Left colon (tissue), 2 donors: ENCODE measurements around the gene MPV17. TPM values are rescaled to one million over a fixed set of nuclear protein-coding genes. Genes with fewer than 3 reads are reported as not detected.
"Not testable (repeated sequence)": the region's sequence is repeated elsewhere in the genome, so short reads cannot be mapped to it uniquely, and the experiment has no call there.

ENCODE experiments used
- ATAC-seq: fragments of 200-7000 bp; cut with Tn5 transposase; one replicate; pipeline ENCODE4 v1.9.1; 2020; ENCODE audit warnings: mild to moderate bottlenecking, moderate library complexity
- DNase-seq, 2 donors: peaks; one replicate each; pipeline ENCODE4 v3.0.0-alpha.2; 2020
- intact Hi-C, 2 donors: fragments of 100-400 bp; cut with DNase I in 1 of 2; cut with micrococcal nuclease in 1 of 2; formaldehyde crosslinking; loops; one replicate each; pipeline versions ENCODE4 v1.11.2 to v1.14.0; 2022; cut with DNase I, micrococcal nuclease
- total RNA-seq, 2 donors: library from RNA; stranded (reverse); fragmentation: NEBNext Ultra II Directional; extraction: Animal tissue kit (Norgen Biotek cat#: 25700); gene quantifications; one replicate each; pipeline ENCODE4 v1.2.1, GENCODE V29; 2021
- donor health status: DM: no; HTN: no; CAD: no.
- donor health status: DM: yes; HTN: yes; CAD: no.

MPV17 gene
- total RNA-seq, 2 donors from 2014 or later: 26.6 to 32.4 TPM

DNA sequence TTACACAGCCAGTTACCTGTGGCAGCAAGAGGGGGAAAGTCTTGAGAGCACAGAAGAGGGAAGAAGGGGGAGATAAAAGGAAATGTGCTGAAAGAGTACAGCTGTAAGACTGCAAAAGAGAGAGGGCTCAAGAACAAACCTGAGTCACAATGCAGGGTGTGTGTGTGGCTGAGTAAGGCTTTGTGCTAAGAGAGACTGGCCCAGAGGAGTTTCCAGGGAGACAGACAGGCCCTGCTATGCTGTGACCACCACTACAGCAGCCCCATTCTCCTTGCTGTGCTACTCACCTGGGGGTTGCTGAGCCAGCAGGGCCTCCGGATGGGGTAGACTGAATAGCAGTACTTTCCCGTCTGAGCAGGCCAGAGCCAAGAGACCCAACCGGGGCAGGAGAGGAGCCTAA, 12.4 kb upstream of the MPV17 start:
- ATAC-seq (no peak), DNase-seq (no peak)
- intact Hi-C loops: no loop called here

DNA sequence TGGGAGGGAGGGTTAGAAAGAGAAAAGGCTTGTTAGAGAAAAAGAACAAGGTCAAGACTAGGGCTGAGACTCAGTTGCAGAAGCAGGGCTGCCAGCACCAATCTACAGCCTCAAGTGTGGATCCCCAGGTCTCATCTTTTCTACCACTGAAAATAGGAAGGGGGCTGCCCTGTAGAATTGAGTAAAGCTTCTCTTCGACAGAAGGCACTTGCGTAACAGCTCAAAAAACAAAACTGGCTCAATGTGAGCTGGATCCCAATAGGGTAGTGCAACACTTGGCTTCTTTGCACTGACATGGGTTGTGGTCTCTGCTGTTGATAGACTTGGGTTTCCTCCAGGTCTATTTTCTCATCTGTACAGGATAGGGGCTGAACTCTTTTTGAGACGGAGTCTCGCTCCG, 1.8 kb upstream of the MPV17 start:
- ATAC-seq (no peak), DNase-seq (no peak)
- intact Hi-C loops: no loop called here

DNA sequence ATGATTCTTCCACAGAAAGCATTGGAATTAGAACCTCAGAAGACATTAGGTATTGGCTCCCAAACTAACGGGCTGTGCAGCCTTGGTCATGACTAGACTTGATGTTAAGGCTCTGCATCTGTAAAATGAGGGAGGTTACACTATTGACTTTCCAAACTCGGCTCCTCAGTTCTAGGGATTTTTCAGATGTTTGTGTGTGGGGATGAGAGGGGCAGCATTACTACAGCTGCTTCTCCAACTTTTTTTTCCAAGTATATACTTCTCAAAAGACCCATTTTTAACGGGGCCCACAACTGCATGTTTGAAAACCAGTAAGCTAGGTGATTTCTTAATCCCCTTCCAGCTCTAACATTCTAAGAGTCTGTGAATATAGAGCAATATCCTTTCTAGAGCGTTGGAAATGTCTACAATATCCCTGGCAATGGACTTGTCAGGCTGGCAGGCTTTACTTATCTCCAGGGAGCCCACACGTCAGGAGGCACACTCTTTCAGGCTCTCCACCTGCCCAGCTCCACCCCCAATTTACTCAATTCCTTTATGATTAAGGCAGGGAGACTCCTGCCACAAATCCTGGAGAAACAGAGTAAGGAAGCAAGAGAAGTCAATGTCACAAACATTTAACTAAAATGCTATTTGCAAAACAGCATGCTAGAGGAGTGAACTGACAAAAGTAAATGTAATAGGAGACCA, 844 bp upstream of the MPV17 start:
- intact Hi-C loops: no loop called here
- no peak for DNase-seq
- ATAC-seq: peak; percentile 20

DNA sequence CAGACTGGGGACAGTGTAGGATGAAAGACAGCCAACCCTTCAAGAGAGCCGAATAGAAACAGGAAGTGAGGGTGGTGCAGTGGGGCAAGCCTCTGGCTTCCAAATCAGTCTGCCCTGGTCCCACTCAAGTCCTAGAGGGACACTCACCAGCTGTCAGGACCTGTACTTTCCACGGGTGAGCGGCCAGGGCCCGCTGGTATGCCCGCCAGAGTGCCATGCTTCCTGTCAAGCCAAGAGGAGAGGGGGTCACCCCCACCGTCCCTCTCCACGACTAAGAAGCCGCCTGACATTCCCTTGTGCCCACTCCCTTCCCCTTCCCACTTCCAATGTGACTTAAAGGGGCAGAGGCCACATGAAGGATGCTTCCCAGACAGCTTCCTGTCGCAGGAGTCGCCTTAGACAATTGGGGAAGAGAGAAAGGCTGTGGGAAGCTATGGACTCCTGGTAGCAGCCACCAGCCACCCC, 564 bp downstream of the MPV17 start:
- peak in 1 of 2 donors; percentile 28 for DNase-seq
- intact Hi-C loops: no loop called here
- peak; percentile 16 for ATAC-seq

DNA sequence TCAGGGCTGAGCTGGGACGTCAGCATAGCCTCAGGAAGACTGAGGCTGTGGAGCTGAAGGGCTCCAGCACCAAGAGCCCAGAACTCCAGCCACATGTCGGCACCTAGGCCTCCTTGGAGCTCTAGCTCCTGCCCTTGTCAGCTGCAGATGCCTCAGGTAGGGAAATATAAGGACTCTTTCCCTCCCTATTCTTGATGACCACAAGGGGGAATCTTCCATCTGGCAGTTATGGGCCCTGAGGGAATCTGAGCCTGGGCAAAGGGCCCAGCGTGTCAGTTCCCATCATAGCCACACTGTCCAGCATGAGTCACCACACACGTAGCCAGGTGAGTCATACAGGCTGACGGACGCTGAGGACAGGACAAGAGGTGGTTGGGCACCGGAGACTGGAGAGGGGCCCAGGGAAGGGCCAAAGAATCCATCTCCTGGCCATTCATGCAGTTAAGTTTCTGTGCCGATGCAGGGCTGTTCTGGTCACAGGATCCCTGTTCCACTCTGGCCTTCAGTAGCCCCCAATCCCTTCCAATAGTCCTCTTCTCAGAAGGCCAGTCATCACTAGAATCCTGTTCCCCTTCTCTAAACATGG, 1.8 kb downstream of the MPV17 start:
- DNase-seq (peak; percentile 45 to 76), ATAC-seq (peak; percentile 67)
- intact Hi-C loops: no loop called here

DNA sequence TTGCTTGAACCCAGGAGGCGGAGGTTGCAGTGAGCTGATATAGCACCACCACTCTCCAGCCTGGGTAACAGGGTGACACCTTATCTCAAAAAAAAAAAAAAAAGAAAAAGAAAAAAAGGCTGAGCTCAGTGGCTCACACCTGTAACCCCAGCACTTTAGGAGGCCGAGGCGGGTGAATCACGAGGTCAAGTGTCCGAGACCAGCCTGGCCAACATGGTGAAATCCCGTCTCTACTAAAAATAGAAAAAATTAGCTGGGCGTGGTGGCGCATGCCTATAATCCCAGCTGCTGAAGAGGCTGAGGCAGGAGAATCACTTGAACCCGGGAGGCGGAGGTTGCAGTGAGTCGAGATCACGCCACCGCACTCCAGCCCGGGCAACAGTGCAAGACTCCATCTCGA, 3.1 kb downstream of the MPV17 start:
- ATAC-seq, DNase-seq, intact Hi-C loops: not testable (repeated sequence)

DNA sequence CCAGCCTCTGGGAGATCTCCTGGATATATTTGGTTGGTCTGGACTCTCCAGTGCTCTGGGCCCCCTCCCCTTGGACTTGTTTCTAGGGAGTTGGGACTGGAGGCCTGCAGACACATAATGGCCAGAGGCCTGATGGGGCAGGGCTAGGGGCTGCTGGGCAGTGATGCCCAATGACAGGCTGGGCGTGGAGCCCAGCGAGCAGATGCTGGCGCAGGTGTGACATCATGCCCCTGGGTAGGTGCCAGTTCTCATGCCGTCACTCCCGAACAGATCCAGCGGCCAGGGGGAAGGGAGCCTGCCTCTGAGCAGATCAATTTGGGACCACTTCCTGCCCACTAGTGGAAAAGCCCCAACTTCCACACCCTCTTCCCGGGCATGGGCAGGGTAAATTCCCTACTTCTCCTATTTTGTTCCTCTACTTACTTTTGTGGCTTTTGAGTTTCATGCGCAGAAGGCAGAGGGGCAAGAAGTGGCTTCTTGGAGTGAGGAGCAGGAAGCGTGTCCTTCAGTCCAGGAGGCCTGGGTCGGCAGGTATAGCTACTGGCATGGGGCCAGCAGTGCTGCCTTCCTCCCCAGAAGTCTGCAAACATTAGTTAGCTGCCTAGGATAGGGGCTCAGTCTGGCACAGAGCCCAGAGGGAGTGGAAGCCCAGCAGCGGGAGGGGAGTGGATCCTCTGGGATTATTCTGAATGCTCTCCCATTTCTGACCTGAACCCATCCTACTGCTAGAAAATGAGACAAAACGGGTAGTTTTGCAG, 6.1 kb downstream of the MPV17 start:
- intact Hi-C loops: no loop called here
- DNase-seq: no peak
- no peak for ATAC-seq

DNA sequence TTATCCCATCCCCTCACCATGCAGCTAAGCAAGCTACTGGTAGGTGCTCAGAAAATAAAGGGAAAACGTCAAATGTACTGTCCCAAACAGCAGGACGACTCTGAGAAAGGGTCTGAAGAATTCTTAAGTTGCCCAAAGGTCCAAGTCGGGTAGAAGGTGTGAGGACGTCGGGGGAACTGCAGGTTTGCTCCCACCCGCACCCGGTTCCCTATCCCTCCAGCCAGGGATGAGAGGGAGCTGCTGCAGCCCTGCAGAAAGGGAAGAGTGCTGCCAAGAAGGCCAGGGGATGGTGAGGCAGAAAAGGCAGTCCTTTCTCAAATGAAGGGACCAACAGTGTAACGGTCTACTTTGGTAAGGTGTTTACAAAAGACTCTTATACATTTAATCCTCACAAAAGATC, 7.8 kb downstream of the MPV17 start:
- no peak for DNase-seq
- ATAC-seq: no peak
- intact Hi-C loops: no loop called here

DNA sequence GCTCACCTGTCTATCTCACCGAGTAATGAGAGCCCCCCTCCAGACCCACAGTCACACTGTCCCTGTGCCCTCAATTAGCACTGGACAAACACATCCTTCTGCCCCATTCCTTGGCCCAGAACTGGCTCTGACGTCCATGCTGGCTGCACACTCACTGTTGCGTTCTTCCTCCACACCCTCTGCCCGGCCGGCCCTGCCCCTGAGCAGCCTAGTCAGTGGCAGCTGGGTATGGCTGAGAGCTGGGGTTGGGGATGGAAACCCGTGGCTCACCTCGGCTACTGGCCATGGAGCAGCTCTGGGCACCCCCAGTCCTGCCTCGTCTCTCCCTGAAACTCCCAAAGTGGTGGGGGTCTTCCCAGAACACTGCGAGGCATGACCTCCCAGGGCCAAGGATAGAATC, 8.2 kb downstream of the MPV17 start:
- intact Hi-C loops: no loop called here
- ATAC-seq (no peak), DNase-seq (no peak)

DNA sequence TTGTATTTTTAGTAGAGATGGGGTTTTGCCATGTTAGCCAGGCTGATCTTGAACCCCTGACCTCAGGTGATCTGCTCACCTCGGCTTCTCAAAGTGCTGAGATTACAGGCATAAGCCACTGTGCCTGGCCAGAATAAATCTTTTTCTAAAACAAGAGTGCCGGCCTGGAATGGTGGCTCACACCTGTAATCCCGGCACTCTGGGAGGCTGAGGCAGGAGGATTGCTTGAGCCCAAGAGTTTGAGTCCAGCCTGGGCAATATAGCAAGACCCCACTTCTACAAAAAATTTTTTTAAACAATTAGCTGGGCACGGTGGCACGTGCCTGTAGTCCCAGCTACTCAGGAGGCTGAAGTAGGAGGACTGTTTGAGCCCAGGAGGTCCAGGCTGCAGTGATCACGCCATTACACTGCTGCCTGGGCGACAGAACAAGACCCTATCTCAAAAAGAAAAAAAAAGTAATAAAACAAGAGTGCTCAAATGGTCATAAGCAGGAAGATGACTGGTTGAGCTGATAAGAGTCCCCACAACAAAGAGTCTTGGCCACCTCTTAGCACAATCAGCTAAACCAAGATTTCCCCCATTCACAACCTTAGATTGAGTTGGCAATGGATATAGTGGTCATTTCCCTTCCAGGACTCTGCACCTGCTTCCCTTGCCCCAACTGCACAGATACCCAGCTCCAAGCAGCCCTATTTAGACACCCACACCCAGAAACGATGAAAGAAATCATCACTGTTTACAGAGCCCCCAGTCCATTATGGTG, 8.8 kb downstream of the MPV17 start:
- intact Hi-C loops: no loop called here
- DNase-seq: no peak
- no peak for ATAC-seq

DNA sequence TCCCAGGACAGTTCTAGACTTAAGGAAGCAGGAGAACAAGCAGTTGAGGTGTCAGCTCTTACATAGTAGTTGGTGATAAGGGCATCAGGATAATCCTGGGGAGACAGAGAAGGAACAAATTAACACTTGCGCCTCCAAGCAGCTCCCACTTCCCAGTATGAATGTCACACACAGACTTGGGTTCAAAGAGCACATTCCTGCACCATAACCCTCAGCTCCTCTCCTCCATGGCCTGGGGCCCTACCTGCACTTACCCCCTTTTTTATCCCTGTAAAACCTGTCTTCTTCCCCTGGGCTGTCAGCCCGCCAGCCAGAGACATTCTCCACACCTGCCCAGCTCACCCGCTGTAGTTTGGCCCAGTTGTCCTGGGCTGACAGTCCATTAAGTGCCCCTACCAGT, 10.7 kb downstream of the MPV17 start:
- no peak for DNase-seq
- intact Hi-C loops: no loop called here
- ATAC-seq: no peak

DNA sequence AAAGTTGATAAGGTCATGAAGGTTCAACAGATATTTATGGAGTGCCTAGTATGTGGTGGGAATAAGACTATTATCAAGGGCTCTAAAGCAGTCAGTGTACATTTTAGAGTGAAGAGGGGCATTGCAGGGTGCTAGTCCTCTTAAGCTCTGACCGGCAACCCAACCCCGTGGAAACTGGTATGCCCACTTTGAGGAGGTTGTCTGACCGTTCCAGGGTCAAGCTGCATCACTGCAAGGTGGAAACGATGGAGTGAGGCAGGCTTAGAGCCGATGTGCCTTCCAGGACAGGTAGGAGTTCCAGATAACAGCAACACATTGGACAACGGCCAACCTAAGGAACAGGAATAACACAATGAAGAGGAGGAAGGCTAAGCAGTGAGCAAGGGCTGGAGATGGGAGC, 13.2 kb downstream of the MPV17 start:
- DNase-seq (no peak), ATAC-seq (no peak)
- intact Hi-C loops: no loop called here

DNA sequence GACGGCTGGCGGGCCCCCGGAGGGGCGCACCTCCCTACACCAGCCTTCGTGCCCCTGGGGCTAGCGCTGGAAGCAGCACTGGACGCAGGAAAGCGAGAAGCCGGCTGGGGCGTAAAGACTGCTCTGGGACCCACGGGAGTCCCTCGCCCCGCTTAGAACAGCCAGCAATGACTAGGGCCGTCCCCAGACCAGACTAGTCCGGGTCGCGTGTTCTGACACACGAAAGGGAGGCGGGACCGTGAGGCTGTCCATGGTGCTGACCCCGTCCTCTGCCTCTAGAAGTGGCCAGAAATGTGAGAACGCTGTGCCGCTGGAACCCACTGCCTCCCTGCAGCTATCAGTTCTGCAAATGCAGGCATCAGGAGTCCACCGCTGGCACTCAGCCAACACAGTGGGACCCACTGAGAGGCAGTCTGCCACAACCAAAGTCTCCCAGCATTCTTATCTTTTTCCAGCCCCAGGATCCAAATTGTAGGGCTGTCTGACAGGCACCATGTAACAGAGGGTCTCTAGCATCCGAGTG, 14.5 kb downstream of the MPV17 start, which contains the start of gene UCN:
TSS of gene UCN (minus strand) at position 87 of the 523 bp plus-strand sequence. CDS start 550 bp downstream, outside the sequence.
- DNase-seq: peak in 1 of 2 donors; percentile 28
- ATAC-seq: peak; percentile 39
- intact Hi-C loops: no loop called here

DNA sequence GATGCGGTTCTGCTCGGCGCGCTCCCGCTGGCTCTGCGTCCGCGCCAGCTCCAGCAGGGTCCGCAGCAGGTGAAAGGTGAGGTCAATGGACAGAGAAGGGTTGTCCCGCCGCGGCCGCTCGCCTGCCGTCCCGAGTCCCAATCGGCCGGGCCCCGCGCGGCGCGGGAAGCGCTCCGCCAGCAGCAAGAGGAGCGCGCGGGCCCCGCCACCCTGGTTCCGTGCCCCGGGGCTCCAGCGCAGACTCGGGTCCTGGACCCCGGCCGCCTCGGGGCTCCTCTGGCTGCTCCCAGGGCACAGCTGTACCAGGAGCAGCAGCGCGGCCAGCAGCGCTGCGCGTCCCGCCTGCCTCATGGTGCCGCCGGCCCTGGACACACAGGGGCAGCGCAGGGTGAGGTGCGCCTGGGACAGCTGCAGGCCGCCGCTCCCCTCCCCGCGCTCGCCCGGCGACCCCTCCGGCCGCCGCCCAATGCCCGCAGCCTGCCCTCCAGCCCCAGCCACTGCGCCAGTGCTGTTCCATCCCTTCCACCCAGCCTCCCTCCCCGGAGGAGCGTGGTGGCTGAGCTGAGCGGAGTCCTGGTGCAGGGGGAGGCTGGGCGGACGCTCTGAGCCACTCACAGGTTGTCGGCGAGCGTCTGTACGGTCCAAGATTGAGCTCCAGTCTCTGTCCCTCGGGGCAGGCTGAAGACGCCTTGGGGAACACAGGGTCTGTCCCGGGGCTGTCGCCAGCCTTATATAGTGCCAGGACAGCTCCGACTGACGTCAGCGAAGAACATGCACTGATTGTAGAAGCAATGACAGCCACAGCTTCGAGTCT, 15.1 kb downstream of the MPV17 start:
- ATAC-seq: peak; percentile 22
- DNase-seq: no peak
- intact Hi-C loops: no loop called here

DNA sequence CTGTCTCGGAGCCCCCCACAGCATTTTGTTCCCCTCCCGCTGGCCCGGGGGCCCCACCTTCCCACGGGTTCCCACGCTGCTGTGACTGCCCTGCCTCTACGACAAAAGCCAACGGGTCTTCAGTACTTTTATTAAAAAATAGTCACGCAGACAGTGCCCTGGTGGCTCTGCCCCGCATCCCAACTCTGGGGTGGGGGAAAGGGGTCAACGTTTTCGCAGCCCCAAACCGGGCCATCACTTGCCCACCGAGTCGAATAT, 15.7 kb downstream of the MPV17 start:
- no peak for ATAC-seq
- DNase-seq: no peak
- intact Hi-C loops: no loop called here

DNA sequence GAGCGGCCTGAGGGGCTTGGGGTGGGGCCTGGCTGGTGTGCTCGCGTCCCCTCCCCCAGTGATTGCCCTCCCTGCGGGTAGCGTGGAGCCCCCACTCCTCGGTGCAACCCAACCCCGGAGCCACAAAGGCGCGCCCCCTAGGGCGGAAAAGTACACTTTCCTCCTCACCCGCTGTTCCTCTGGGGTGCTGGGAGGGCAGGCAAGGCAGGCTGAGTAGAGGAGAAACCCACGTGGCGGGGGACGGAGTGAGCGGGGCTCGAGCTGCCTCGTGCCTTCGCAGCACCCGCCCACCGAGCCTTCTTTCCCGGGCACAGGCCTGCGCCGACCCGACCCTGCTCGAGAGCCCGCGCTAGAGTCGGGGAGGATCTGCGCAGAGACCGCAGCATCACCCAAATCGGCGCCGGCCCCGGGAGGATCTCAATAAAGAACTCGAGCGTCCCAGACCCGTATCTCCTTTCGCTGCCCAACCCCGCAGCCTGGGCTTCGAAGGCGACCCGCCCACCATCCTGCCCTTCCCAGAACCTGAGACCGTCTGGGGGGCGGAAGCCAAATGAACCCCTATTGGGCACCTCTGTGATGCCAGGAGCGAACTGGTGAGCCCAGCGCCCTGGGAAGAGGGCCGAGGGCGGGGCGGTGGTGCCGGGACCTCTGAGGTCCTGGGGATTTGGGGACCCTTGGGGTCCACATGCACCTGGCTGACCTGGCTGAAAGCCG, 16.2 kb downstream of the MPV17 start:
- intact Hi-C loops: no loop called here
- DNase-seq: no peak
- peak; percentile 4 for ATAC-seq

DNA sequence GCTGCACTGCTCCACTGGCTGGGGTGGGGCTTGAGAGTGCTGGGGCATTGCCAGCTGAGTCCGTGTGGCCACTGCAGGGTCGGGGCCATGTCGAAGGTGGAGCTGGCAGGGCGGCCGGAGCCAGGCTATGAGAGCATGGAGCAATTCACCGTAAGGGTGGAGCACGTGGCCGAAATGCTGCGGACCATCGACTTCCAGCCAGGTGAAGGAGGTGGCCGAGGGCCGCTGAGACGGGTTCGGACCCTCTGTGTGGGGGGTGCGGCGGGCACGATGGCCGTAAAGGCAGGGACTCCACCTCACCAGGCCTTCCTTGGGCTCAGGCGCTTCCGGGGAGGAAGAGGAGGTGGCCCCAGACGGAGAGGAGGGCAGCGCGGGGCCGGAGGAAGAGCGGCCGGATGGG, 16.8 kb downstream of the MPV17 start:
- DNase-seq: no peak
- intact Hi-C loops: no loop called here
- ATAC-seq: peak; percentile 22

DNA sequence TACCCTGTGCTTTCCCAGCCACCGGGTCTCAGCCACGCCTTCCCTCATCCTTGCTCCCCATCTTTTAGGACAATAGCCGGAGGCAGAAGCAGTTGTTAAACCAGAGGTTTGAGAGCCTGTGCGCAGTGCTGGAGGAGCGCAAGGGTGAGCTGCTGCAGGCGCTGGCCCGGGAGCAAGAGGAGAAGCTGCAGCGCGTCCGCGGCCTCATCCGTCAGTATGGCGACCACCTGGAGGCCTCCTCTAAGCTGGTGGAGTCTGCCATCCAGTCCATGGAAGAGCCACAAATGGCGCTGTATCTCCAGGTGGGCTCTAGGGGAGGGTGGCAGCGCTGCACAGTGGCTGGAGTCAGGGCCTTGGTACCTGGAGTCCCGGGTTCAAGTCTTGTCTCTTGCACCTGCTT, 17.4 kb downstream of the MPV17 start:
- ATAC-seq (no peak), DNase-seq (no peak)
- intact Hi-C loops: no loop called here
